Mesendoderm (in vitro differentiated cells): ENCODE results near the gene SUV39H1. TPM values are rescaled to one million over a fixed set of nuclear protein-coding genes. Genes with fewer than 3 reads are reported as not detected.
"Not testable (repeated sequence)": the region's sequence is repeated elsewhere in the genome, so short reads cannot be mapped to it uniquely, and the experiment has no call there.

ENCODE experiments used
- DNase-seq: peaks from one replicate; pipeline ENCODE4 v3.0.0; 2013
- H2AK5ac ChIP-seq: 2 replicates; pipeline ENCODE4 v1.6.1; 2013; ENCODE audit warnings: low read length, inconsistent platforms
- H2BK120ac ChIP-seq: 2 replicates; pipeline ENCODE4 v1.6.1; 2013; ENCODE audit warnings: low read depth, mild to moderate bottlenecking, low read length, moderate library complexity, mixed read lengths
- H2BK15ac ChIP-seq: replicated peaks from 2 replicates; pipeline ENCODE4 v1.6.1; 2013; ENCODE audit warnings: low read depth, mild to moderate bottlenecking, moderate library complexity
- H2BK5ac ChIP-seq: 2 replicates; pipeline ENCODE4 v1.6.1; 2013; ENCODE audit warnings: low read length, inconsistent platforms
- H3K18ac ChIP-seq: 2 replicates; pipeline ENCODE4 v1.6.1; 2013; ENCODE audit warnings: mild to moderate bottlenecking, low read length, mixed read lengths
- H3K23ac ChIP-seq: one replicate; pipeline ENCODE4 v1.6.1; 2013; ENCODE audit warnings: low read length
- H3K27ac ChIP-seq: 2 replicates; pipeline ENCODE4 v1.5.1; 2013; ENCODE audit warnings: low read depth, mild to moderate bottlenecking, inconsistent platforms, low read length, moderate library complexity
- H3K27me3 ChIP-seq: 2 replicates; pipeline ENCODE4 v1.6.1; 2013; ENCODE audit warnings: low read length, control low read depth, mild to moderate bottlenecking, inconsistent platforms; ENCODE audit not compliant: insufficient read depth, poor library complexity
- H3K36me3 ChIP-seq: 2 replicates; pipeline ENCODE4 v1.6.1; 2013; ENCODE audit warnings: low read length, inconsistent platforms; ENCODE audit not compliant: control insufficient read depth, insufficient read depth
- H3K4ac ChIP-seq: one replicate; pipeline ENCODE4 v1.6.1; 2013; ENCODE audit warnings: low read depth, mild to moderate bottlenecking, low read length, moderate library complexity
- H3K4me1 ChIP-seq: 2 replicates; pipeline ENCODE4 v1.6.1; 2013; ENCODE audit warnings: low read depth, low read length, inconsistent platforms; ENCODE audit not compliant: control insufficient read depth
- H3K4me2 ChIP-seq: 2 replicates; pipeline ENCODE4 v1.6.1; 2013; ENCODE audit warnings: low read length
- H3K4me3 ChIP-seq: 2 replicates; pipeline ENCODE4 v1.5.1; 2013; ENCODE audit warnings: mild to moderate bottlenecking, low read length
- H3K56ac ChIP-seq: one replicate; pipeline ENCODE4 v1.6.1; 2013; ENCODE audit warnings: low read length
- H3K79me1 ChIP-seq: 2 replicates; pipeline ENCODE4 v1.6.1; 2013; ENCODE audit warnings: low read length, inconsistent platforms
- H3K79me2 ChIP-seq: 2 replicates; pipeline ENCODE4 v1.6.1; 2013; ENCODE audit warnings: mild to moderate bottlenecking, low read length; ENCODE audit not compliant: control insufficient read depth, insufficient read depth
- H3K9ac ChIP-seq: 2 replicates; pipeline ENCODE4 v1.6.1; 2013; ENCODE audit warnings: low read length, inconsistent platforms
- H4K5ac ChIP-seq: one replicate; pipeline ENCODE4 v1.6.1; 2013; ENCODE audit warnings: low read length
- H4K8ac ChIP-seq: one replicate; pipeline ENCODE4 v1.6.1; 2013; ENCODE audit warnings: low read depth, mild to moderate bottlenecking, control low read depth, low read length, moderate library complexity
- WGBS: extraction: QIAGEN DNeasy Blood & Tissue Kit; methylation state at CpG from one replicate; pipeline ENCODE4 v1.1.7; 2013; ENCODE audit warnings: low lambda C conversion rate, missing lambda C conversion rate; ENCODE audit not compliant: insufficient coverage; ENCODE audit errors: extremely low coverage; 5-methylcytosine and 5-hydroxymethylcytosine counted together
- polyA plus RNA-seq, 2 experiments: library from polyadenylated mRNA; stranded (reverse); fragments of 200-250 nt; gene quantifications; one replicate each; pipeline ENCODE4 v1.2.3, GENCODE V29; 2013

SUV39H1 gene, protein sequence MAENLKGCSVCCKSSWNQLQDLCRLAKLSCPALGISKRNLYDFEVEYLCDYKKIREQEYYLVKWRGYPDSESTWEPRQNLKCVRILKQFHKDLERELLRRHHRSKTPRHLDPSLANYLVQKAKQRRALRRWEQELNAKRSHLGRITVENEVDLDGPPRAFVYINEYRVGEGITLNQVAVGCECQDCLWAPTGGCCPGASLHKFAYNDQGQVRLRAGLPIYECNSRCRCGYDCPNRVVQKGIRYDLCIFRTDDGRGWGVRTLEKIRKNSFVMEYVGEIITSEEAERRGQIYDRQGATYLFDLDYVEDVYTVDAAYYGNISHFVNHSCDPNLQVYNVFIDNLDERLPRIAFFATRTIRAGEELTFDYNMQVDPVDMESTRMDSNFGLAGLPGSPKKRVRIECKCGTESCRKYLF
- 9.0 TPM for polyA plus RNA-seq (2013, experiment 1 of 2)
- polyA plus RNA-seq (2013, experiment 2 of 2): 8.4 TPM

DNA sequence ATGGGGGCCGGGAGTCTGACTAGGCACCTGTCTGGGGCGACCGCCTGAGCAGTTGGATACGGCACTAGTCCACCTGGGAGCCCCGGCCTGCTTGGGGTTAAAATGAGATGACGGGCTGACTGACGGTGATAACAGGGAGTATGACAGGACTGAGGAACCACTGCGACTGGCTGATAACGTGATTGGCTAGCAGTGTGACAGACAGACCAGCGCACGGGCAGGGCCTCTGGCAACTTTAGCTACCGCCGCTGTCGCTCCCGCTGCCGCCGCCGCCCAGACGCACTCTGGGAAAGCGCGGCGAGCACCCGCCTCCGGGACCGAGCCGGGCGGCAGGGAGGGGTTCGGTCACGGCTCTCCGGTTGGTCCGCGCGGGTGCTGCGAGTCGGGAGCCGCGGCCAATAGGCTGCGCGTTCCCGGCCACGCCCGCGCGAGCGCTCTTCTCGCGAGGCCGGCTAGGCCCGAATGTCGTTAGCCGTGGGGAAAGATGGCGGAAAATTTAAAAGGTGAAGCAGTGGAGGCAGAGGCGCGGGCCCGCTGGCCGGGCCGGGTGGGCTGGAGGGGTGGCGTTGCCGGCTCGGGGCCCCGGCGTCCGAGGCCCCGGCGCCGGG, at the start of gene SUV39H1:
Gene SUV39H1 (plus strand): TSS at position 434 of the 608 bp plus-strand sequence. CDS start 51 bp downstream, at position 485.
- H3K18ac ChIP-seq: peak within 1 kb of the TSS; percentile 95
- no CpG with 5 or more reads among the region's 66 CpGs for WGBS
- no peaks in the 10 kb centered on the region for H3K4me1 ChIP-seq
- H3K27ac ChIP-seq: peak within 1 kb of the TSS; percentile 73
- peak within 1 kb of the TSS; percentile 80 for H3K56ac ChIP-seq
- H3K79me1 ChIP-seq: no peaks in the 10 kb centered on the region
- DNase-seq: peak; percentile 89
- no peak within 1 kb of the TSS for H3K23ac ChIP-seq
- no peak within 1 kb of the TSS for H2BK15ac ChIP-seq
- no peaks in the 10 kb centered on the region for H3K36me3 ChIP-seq
- H3K27me3 ChIP-seq: no peaks in the 10 kb centered on the region
- no peaks in the 10 kb centered on the region for H3K79me2 ChIP-seq
- H2BK120ac ChIP-seq: peak within 1 kb of the TSS; percentile 62
- peak within 1 kb of the TSS; percentile 44 for H3K4me2 ChIP-seq
- H3K4me3 ChIP-seq: peak within 1 kb of the TSS; percentile 74
- no peak within 1 kb of the TSS for H4K5ac ChIP-seq
- no peak within 1 kb of the TSS for H4K8ac ChIP-seq
- H3K9ac ChIP-seq: peak within 1 kb of the TSS; percentile 77
- no peak within 1 kb of the TSS for H2AK5ac ChIP-seq
- peak within 1 kb of the TSS; percentile 88 for H3K4ac ChIP-seq
- H2BK5ac ChIP-seq: no peak within 1 kb of the TSS

DNA sequence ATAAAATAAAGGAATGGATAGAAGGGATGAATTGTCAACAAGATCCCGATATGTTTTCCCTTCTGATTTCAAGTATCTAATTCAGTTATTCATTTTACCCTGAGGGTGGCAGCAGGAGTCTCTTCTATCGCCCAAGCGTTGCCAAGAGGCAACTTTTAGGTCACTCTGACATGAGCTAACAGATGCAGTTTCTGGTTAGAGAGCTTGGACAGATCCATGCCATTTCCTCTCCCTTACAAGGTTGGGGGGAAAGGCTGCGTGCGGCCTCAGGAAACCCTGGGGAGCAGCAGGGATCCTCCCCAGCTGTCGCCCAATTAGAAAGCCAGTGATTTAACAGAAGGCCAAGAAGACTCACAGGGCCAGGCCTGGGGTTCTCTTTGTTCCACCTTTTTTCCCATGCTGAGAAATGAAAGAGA, 48.2 kb upstream of the SUV39H1 start:
- Histone ChIP-seq H3K79me2 (no peaks in the 10 kb centered on the region), H4K5ac (no peak overlapping the region), H3K27me3 (no peaks in the 10 kb centered on the region), H4K8ac (no peak overlapping the region), H3K56ac (peak overlapping the region; percentile 25), H2BK15ac (no peak overlapping the region), H3K18ac (no peak overlapping the region), H3K36me3 (no peaks in the 10 kb centered on the region), H3K27ac (no peak overlapping the region), H3K4me1 (no peaks in the 10 kb centered on the region), H2BK5ac (no peak overlapping the region), H3K23ac (no peak overlapping the region), H2AK5ac (no peak overlapping the region), H3K4ac (no peak overlapping the region), H3K79me1 (no peaks in the 10 kb centered on the region), H3K4me3 (no peak overlapping the region), H3K9ac (no peak overlapping the region), H2BK120ac (no peak overlapping the region), H3K4me2 (no peak overlapping the region)
- peak; percentile 37 for DNase-seq
- no CpG with 5 or more reads among the region's 6 CpGs for WGBS

DNA sequence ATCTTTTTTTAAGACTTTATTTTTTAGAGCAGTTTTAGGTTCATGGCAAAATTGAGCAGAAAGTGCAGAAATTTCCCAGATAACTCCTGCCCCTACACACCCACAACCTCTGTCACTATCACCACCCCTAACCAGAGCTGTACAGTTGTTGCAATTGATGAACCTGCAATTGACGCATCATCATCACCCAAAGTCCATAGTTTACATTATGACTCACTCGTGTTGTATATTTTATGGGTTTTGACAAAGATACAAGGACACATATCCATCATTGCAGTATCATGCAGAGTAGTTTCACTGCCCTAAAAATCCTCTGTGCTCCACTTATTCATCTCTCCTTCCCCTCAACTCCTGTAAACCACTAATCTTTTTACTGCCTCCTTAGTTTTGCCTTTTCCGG, 47.4 kb upstream of the SUV39H1 start:
- no peak overlapping the region for H3K4me2 ChIP-seq
- no peaks in the 10 kb centered on the region for H3K27me3 ChIP-seq
- no peak overlapping the region for H3K23ac ChIP-seq
- no peak for DNase-seq
- H3K56ac ChIP-seq: no peak overlapping the region
- no peaks in the 10 kb centered on the region for H3K79me1 ChIP-seq
- no peaks in the 10 kb centered on the region for H3K36me3 ChIP-seq
- no peak overlapping the region for H2BK15ac ChIP-seq
- no peaks in the 10 kb centered on the region for H3K4me1 ChIP-seq
- no peaks in the 10 kb centered on the region for H3K79me2 ChIP-seq
- no CpG with 5 or more reads among the region's 3 CpGs for WGBS
- no peak overlapping the region for H4K5ac ChIP-seq
- no peak overlapping the region for H2AK5ac ChIP-seq
- H3K18ac ChIP-seq: no peak overlapping the region
- no peak overlapping the region for H3K4ac ChIP-seq
- H3K9ac ChIP-seq: no peak overlapping the region
- no peak overlapping the region for H3K27ac ChIP-seq
- no peak overlapping the region for H3K4me3 ChIP-seq
- no peak overlapping the region for H4K8ac ChIP-seq
- no peak overlapping the region for H2BK5ac ChIP-seq
- no peak overlapping the region for H2BK120ac ChIP-seq

DNA sequence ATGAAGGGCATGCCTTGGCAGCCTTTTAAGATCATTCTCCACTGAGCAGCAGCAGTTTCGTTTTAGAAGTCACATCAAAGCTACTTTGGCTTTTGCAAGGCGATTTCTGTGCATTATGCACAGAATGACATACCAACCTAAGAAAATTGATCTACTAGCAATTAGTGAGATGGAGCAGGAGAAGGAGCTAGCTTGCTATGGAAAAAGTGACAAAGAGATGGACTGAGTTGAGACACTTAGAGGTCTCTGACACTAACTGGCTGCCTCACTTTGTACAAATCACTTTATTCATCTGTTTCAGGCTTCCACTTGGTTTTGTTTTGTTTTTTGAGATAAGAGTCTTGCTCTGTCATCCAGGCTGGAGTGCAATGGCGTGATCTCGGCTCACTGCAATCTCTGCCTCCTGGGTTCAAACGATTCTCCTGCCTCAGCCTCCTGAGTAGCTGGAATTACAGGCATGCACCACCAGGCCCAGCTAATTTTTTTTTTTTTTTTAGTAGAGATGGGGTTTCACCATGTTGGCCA, 44.4 kb upstream of the SUV39H1 start:
- not testable (repeated sequence) for H3K27me3 ChIP-seq, H3K9ac ChIP-seq, DNase-seq, H2AK5ac ChIP-seq, H3K4me3 ChIP-seq, H2BK120ac ChIP-seq, H3K4me1 ChIP-seq, H4K8ac ChIP-seq, H3K36me3 ChIP-seq, H4K5ac ChIP-seq, H3K27ac ChIP-seq, H2BK5ac ChIP-seq, H3K18ac ChIP-seq, H3K56ac ChIP-seq, H3K79me1 ChIP-seq, H3K4ac ChIP-seq, H2BK15ac ChIP-seq, H3K79me2 ChIP-seq, H3K4me2 ChIP-seq, H3K23ac ChIP-seq
- WGBS: no CpG with 5 or more reads among the region's 5 CpGs

DNA sequence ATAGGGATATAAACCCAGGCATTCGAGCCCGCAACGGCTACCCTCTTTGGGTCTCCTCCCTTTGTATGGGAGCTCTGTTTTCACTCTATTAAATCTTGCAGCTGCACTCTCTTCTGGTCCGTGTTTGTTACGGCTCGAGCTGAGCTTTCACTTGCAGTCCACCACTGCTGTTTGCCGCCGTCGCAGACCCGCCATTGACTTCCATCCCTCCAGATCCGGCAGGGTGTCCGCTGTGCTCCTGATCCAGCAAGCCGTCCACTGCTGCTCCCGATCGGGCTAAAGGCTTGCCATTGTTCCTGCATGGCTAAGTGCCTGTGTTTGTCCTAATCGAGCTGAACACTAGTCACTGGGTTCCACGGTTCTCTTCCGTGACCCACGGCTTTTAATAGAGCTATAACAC, 41.8 kb upstream of the SUV39H1 start:
- H2BK5ac ChIP-seq, H3K27me3 ChIP-seq, H2AK5ac ChIP-seq, H2BK120ac ChIP-seq, H4K8ac ChIP-seq, H3K4me1 ChIP-seq, H4K5ac ChIP-seq, H3K79me1 ChIP-seq, H3K56ac ChIP-seq, H2BK15ac ChIP-seq, H3K4me2 ChIP-seq, H3K9ac ChIP-seq, H3K18ac ChIP-seq, H3K79me2 ChIP-seq, H3K4ac ChIP-seq, DNase-seq, H3K36me3 ChIP-seq, H3K4me3 ChIP-seq, H3K27ac ChIP-seq, H3K23ac ChIP-seq: not testable (repeated sequence)
- WGBS: no CpG with 5 or more reads among the region's 19 CpGs
